SK-N-SH treated with all-trans-retinoic acid at 6 μM for 48 hours (cell line): Measurements from ENCODE around the gene PDIA3.

Source experiments
- ARNTL ChIP-seq: fragments of 450-650 bp; formaldehyde crosslinking; IDR thresholded peaks from 2 replicates; pipeline ENCODE4 v1.5.0; 2020; ENCODE audit warnings: low read depth, mild to moderate bottlenecking, moderate library complexity, borderline replicate concordance
- CSRNP3 ChIP-seq: fragments of 250-450 bp; sonication (Bioruptor Pico); IDR thresholded peaks from 2 replicates; pipeline ENCODE4 v1.5.1; 2021; ENCODE audit warnings: mild to moderate bottlenecking, moderate library complexity
- ESRRG ChIP-seq: fragments of 250-450 bp; sonication (Bioruptor Pico); IDR thresholded peaks from 2 replicates; pipeline ENCODE4 v1.6.1; 2021; ENCODE audit warnings: mild to moderate bottlenecking
- OSR1 ChIP-seq: fragments of 250-450 bp; sonication (Bioruptor Pico); IDR thresholded peaks from 2 replicates; pipeline ENCODE4 v1.8.0; 2022; ENCODE audit warnings: moderate library complexity, mild to moderate bottlenecking, inconsistent platforms
- PATZ1 ChIP-seq: fragments of 250-450 bp; sonication (Bioruptor Pico); IDR thresholded peaks from 2 replicates; pipeline ENCODE4 v1.8.0; 2020; ENCODE audit warnings: mild to moderate bottlenecking, moderate library complexity, borderline replicate concordance
- POU6F1 ChIP-seq: fragments of 250-450 bp; sonication (Bioruptor Pico); IDR thresholded peaks from 2 replicates; pipeline ENCODE4 v1.8.0; 2021; ENCODE audit warnings: low read depth, mild to moderate bottlenecking, moderate library complexity, borderline replicate concordance
- RARB ChIP-seq: fragments of 250-450 bp; sonication (Bioruptor Pico); IDR thresholded peaks from 2 replicates; pipeline ENCODE4 v1.8.0; 2021; ENCODE audit warnings: mild to moderate bottlenecking, moderate library complexity
- SNAI2 ChIP-seq: fragments of 250-450 bp; sonication (Bioruptor Pico); IDR thresholded peaks from 2 replicates; pipeline ENCODE4 v1.5.0; 2020; ENCODE audit warnings: mild to moderate bottlenecking, moderate library complexity
- TOX ChIP-seq: fragments of 250-450 bp; sonication (Bioruptor Pico); IDR thresholded peaks from 2 replicates; pipeline ENCODE4 v1.8.0; 2021; ENCODE audit warnings: mild to moderate bottlenecking, moderate library complexity, borderline replicate concordance
- ZC3H10 ChIP-seq: fragments of 250-450 bp; sonication (Bioruptor Pico); IDR thresholded peaks from 2 replicates; pipeline ENCODE4 v1.5.1; 2021; ENCODE audit warnings: mild to moderate bottlenecking, moderate library complexity
- ZFP3 ChIP-seq: fragments of 250-450 bp; sonication (Bioruptor Pico); IDR thresholded peaks from 2 replicates; pipeline ENCODE4 v1.5.0; 2020; ENCODE audit warnings: mild to moderate bottlenecking, moderate library complexity
- ZNF70 ChIP-seq: fragments of 450-650 bp; formaldehyde crosslinking; IDR thresholded peaks from 2 replicates; pipeline ENCODE4 v1.5.0; 2020; ENCODE audit warnings: mild to moderate bottlenecking, moderate library complexity

- TF ChIP-seq ZNF70 (CRISPR knock-in tag) (no peak), CSRNP3 (CRISPR knock-in tag) (no peak), OSR1 (CRISPR knock-in tag) (no peak), SNAI2 (CRISPR knock-in tag) (no peak), ZC3H10 (no peak), ZFP3 (no peak), POU6F1 (CRISPR knock-in tag) (no peak), PATZ1 (CRISPR knock-in tag) (no peak), ESRRG (no peak), RARB (CRISPR knock-in tag) (no peak), TOX (CRISPR knock-in tag) (no peak), ARNTL (CRISPR knock-in tag) (no peak)
Observed at GRCh38 chr15:43735416-43735815, 10.8 kb upstream of the PDIA3 start.
